Tibial artery (tissue), 4 donors: ENCODE measurements around the gene SETDB1.
A peak's percentile ranks its signal among the peaks of the same experiment; 100 is the strongest.

Source experiments
- DNase-seq, 2 donors: peaks; one replicate each; pipeline ENCODE4 v3.0.0-alpha.2; 2019
- H3K27ac ChIP-seq, 2 donors: fragments of 200-600 bp; sonication (generic) in 1 of 2; 1 replicate in 1 of 2; 2 replicates in 1 of 2; pipeline ENCODE4 v1.5.1; 2018 to 2019; ENCODE audit warnings: mild to moderate bottlenecking in 1 of 2
- H3K27me3 ChIP-seq, 2 donors: fragments of 200-600 bp; sonication (generic) in 1 of 2; one replicate each; pipeline versions ENCODE4 v1.5.1 to v1.6.0; 2016 to 2019
- H3K36me3 ChIP-seq, 3 donors: fragments of 200-600 bp; sonication (generic) in 2 of 3; one replicate each; pipeline ENCODE4 v1.5.1; 2016 to 2019; ENCODE audit warnings: mild to moderate bottlenecking in 2 of 3
- H3K4me1 ChIP-seq, 4 donors: fragments of 200-600 bp; sonication (generic) in 2 of 4; 1 replicate in 3 of 4; 2 replicates in 1 of 4; pipeline ENCODE4 v1.5.1; 2016 to 2019
- H3K4me3 ChIP-seq, 2 donors: fragments of 200-600 bp; sonication (generic) in 1 of 2; 1 replicate in 1 of 2; 2 replicates in 1 of 2; pipeline ENCODE4 v1.5.1; 2018 to 2019; ENCODE audit warnings: mild to moderate bottlenecking in 2 of 2
- H3K9me3 ChIP-seq, 3 donors: fragments of 200-600 bp; sonication (generic) in 1 of 3; one replicate each; pipeline ENCODE4 v1.5.1; 2016 to 2019
- intact Hi-C: fragments of 100-400 bp; cut with DNase I; formaldehyde crosslinking; loops from one replicate; pipeline ENCODE4 v1.15.0; 2023; ENCODE audit warnings: low total_unique reads
- TF ChIP-seq, protein P1 (sequence below), 2 experiments: fragments of 200-600 bp in 1 of 2; fragments of 450-650 bp in 1 of 2; IDR thresholded peaks; one replicate each; pipeline ENCODE4 v1.5.1; 2017 to 2019; ENCODE audit warnings: antibody characterized with exemption in 2 of 2, mild to moderate bottlenecking in 1 of 2, moderate library complexity in 1 of 2

The SETDB1 gene

DNA sequence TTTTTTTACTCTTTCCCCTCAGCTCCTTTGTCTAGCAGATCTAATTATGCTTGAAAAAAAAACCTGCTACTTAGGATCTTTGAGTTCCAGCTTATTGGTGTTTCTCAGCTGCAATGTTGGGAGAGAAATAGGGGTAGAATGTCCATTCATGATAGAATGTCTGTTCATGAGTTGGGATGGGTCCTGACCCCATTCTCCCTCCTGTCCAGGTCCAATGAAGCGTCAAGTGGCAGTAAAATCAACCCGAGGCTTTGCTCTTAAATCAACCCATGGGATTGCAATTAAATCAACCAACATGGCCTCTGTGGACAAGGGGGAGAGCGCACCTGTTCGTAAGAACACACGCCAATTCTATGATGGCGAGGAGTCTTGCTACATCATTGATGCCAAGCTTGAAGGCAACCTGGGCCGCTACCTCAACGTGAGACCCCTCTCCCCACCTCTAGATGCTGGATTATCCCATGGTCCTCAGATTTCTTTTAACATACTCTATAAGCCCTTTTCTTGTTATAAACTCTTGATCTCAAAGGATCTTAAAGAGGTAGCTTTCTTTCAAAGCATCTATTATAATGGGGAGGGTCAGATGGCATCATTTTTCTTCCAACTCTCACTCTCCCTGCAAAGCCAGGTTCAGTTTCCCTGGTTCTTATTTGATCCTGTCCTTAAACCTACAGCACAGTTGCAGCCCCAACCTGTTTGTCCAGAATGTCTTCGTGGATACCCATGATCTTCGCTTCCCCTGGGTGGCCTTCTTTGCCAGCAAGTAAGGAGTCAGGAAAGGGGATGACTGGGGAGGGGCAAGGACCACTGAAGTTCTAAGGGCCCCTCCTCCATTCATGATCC, 37.4 kb downstream of the SETDB1 start:
- no peaks in the 10 kb centered on the region for H3K4me1 ChIP-seq
- H3K4me3 ChIP-seq = no peak overlapping the region
- H3K9me3 ChIP-seq = no peaks in the 10 kb centered on the region
- no peaks in the 10 kb centered on the region for H3K27me3 ChIP-seq
- H3K36me3 ChIP-seq = peaks cover 96 to 99% (median 99%) of the 10 kb centered on the region in 3 donors
- no peak for DNase-seq
- intact Hi-C loops = loop anchor here (2.0 kb wide), 1 partner anchor 19 kb away; no protein-coding TSS in a partner anchor
- no peak overlapping the region for H3K27ac ChIP-seq
- TF ChIP-seq, protein P1, sequence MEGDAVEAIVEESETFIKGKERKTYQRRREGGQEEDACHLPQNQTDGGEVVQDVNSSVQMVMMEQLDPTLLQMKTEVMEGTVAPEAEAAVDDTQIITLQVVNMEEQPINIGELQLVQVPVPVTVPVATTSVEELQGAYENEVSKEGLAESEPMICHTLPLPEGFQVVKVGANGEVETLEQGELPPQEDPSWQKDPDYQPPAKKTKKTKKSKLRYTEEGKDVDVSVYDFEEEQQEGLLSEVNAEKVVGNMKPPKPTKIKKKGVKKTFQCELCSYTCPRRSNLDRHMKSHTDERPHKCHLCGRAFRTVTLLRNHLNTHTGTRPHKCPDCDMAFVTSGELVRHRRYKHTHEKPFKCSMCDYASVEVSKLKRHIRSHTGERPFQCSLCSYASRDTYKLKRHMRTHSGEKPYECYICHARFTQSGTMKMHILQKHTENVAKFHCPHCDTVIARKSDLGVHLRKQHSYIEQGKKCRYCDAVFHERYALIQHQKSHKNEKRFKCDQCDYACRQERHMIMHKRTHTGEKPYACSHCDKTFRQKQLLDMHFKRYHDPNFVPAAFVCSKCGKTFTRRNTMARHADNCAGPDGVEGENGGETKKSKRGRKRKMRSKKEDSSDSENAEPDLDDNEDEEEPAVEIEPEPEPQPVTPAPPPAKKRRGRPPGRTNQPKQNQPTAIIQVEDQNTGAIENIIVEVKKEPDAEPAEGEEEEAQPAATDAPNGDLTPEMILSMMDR (IDR thresholded peaks at IDR 0.05) = no peak

DNA sequence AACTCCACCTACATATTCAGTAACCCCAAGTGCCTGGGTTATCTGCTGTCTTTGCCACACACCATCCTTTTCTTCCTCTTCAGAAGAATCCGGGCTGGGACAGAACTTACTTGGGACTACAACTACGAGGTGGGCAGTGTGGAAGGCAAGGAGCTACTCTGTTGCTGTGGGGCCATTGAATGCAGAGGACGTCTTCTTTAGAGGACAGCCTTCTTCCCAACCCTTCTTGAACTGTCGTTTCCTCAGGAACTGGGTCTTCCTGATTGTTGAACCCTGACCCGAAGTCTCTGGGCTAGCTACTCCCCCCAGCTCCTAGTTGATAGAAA, 38.0 kb downstream of the SETDB1 start:
- Histone ChIP-seq H3K9me3 (no peaks in the 10 kb centered on the region), H3K27me3 (no peaks in the 10 kb centered on the region), H3K27ac (no peak overlapping the region), H3K4me1 (no peaks in the 10 kb centered on the region), H3K4me3 (no peak overlapping the region), H3K36me3 (peaks cover 92 to 99% (median 97%) of the 10 kb centered on the region in 3 donors)
- TF ChIP-seq, protein P1 (IDR thresholded peaks at IDR 0.05) = no peak
- no peak for DNase-seq
- intact Hi-C loops = loop anchor here (2.0 kb wide), 1 partner anchor 19 kb away; no protein-coding TSS in a partner anchor

DNA sequence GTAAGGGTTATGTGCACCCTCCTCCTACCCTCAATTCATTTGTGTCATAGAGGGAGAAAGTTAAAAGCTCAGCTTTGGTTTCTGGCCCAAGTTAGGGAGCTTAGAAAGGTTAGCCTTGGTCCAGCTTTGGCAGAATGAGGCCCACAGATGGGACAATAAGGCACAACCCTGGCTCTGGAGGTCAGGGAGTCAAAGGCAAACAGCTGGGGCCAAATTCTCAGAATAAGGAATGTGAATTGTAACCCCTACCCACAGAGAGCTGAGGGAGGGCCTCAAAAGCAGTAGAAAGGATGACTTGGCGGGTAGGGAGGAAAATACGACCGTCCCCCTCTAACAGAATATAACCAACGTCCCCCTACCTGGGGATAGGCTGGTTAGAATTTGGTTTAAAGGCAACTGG, 39.4 kb downstream of the SETDB1 start:
- Histone ChIP-seq H3K9me3 (no peaks in the 10 kb centered on the region), H3K4me1 (peaks cover 0 to 13% (median 10%) of the 10 kb centered on the region in 4 donors), H3K27ac (no peak overlapping the region), H3K36me3 (peaks cover 77 to 84% (median 83%) of the 10 kb centered on the region in 3 donors), H3K27me3 (no peaks in the 10 kb centered on the region), H3K4me3 (no peak overlapping the region)
- TF ChIP-seq, protein P1 (IDR thresholded peaks at IDR 0.05) = no peak
- intact Hi-C loops = loop anchor here (2.0 kb wide), 1 partner anchor 21 kb away; no protein-coding TSS in a partner anchor
- no peak for DNase-seq

DNA sequence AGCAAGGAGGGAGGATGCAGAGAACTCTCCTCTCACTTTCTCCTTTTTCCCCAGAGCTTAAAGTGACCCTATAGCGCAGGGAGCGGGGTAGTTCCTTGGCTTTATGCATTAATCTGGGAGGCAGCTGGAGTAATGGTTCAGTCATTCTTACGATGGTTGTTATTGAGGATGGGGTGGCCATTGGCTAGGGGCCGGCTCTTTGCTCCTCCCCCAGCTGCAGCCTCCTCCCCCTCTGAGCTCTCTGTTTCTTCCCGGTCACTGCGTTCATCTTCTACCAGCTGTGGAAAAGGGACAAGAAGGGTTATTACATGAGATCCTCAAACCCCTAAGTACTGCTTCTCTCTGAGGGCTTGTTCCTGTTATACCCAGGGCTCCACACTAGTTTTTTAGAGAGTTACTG, 39.8 kb downstream of the SETDB1 start:
- Histone ChIP-seq H3K27me3 (no peaks in the 10 kb centered on the region), H3K4me1 (peaks cover 0 to 17% (median 14%) of the 10 kb centered on the region in 4 donors), H3K36me3 (peaks cover 73 to 80% (median 78%) of the 10 kb centered on the region in 3 donors), H3K27ac (no peak overlapping the region), H3K9me3 (no peaks in the 10 kb centered on the region), H3K4me3 (no peak overlapping the region)
- no peak for DNase-seq
- intact Hi-C loops = no loop called here
- TF ChIP-seq, protein P1 (IDR thresholded peaks at IDR 0.05) = no peak

DNA sequence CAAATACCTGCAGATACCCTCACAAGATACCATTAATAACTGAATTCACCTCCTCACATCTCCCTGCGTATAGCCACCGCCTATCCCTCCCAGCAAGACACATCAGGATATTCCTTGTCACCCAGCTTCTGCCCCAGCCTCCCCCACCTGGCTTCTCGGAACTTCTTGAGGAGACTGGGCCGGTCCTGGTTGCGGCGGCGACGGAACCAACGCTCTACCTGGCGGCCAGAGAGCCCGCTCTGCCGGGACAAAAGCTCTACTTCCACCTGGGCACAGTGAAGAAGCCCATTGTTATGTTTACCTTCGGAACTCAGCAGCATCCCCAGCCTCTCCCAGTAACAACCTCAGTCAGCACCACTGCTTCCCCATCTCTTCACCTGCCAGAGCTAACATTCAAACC, 41.8 kb downstream of the SETDB1 start:
- no peak overlapping the region for H3K27ac ChIP-seq

More for the DNA sequence above, 41.8 kb downstream of the SETDB1 start:
- H3K27me3 ChIP-seq = no peaks in the 10 kb centered on the region
- peaks cover 54 to 61% (median 59%) of the 10 kb centered on the region in 3 donors for H3K36me3 ChIP-seq
- intact Hi-C loops = no loop called here
- no peaks in the 10 kb centered on the region for H3K9me3 ChIP-seq
- H3K4me3 ChIP-seq = no peak overlapping the region
- peaks cover 0 to 36% (median 32%) of the 10 kb centered on the region in 4 donors for H3K4me1 ChIP-seq
- peak in 1 of 2 donors; percentile 33 for DNase-seq
- TF ChIP-seq, protein P1 (IDR thresholded peaks at IDR 0.05) = no peak
